Measurements from ENCODE around the gene BTBD9. TPM values are rescaled to one million over a fixed set of nuclear protein-coding genes. Genes with fewer than 3 reads are reported as not detected.

BTBD9 gene
- total and polyA plus RNA-seq, 2 of the 13 experiments (the other 11 are each of a cell fraction or from before 2014, with no cell fraction given) = 1.2 to 3.0 TPM

DNA sequence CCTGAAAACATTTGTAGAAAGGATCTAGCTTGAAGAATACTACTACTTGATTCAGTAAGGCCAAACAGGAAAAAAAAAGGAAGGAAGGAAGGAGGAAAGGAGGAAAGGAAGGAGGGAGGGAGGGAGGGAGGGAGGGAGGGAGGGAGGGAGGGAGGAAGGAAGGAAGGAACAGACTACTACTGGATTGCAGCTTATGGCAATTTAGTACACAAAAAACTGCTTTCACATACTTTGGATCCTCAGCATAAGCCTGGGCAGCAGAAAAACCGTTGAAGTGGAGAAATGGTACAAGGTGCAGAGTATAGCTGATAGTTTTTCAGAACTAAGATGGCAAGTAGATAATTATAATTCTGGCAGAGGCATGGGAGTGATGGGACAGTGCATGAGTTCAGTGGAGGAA lies 201.6 kb downstream of the BTBD9 start:
- no peaks in the 10 kb centered on the region for H4K20me1 ChIP-seq (ENCODE audit: insufficient read depth, low read length)
- in situ Hi-C loops (cut with HindIII; ENCODE audit: extremely low pct_ligation_motif_present, low pct_unique_long_range_greater_than_20kb) = no loop called here
- no peak overlapping the region for H3K4me3 ChIP-seq (replicated peaks in 1 of 3; ENCODE audit: insufficient read depth in 1 of 3, low read depth in 2 of 3, low read length in 3 of 3)
- H3K79me2 ChIP-seq (ENCODE audit: insufficient read depth, low read length) = no peaks in the 10 kb centered on the region
- H2AFZ ChIP-seq (ENCODE audit: low read length) = no peak overlapping the region
- no peaks in the 10 kb centered on the region for H3K4me1 ChIP-seq (ENCODE audit: insufficient read depth, low read length)
- no peak overlapping the region for H3K9ac ChIP-seq (ENCODE audit: insufficient read depth, low read depth, low read length)
- peak; percentile 93 for TF ChIP-seq HNRNPK (IDR thresholded peaks at IDR 0.05; ENCODE audit: low read depth, low read length, poor library complexity, severe bottlenecking)
- TF ChIP-seq, protein P1, sequence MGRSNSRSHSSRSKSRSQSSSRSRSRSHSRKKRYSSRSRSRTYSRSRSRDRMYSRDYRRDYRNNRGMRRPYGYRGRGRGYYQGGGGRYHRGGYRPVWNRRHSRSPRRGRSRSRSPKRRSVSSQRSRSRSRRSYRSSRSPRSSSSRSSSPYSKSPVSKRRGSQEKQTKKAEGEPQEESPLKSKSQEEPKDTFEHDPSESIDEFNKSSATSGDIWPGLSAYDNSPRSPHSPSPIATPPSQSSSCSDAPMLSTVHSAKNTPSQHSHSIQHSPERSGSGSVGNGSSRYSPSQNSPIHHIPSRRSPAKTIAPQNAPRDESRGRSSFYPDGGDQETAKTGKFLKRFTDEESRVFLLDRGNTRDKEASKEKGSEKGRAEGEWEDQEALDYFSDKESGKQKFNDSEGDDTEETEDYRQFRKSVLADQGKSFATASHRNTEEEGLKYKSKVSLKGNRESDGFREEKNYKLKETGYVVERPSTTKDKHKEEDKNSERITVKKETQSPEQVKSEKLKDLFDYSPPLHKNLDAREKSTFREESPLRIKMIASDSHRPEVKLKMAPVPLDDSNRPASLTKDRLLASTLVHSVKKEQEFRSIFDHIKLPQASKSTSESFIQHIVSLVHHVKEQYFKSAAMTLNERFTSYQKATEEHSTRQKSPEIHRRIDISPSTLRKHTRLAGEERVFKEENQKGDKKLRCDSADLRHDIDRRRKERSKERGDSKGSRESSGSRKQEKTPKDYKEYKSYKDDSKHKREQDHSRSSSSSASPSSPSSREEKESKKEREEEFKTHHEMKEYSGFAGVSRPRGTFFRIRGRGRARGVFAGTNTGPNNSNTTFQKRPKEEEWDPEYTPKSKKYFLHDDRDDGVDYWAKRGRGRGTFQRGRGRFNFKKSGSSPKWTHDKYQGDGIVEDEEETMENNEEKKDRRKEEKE (IDR thresholded peaks at IDR 0.05) = no peak
- TF ChIP-seq PCBP1 (IDR thresholded peaks at IDR 0.05; ENCODE audit: borderline replicate concordance, low read depth, low read length) = 0 out of 2 replicates have a peak, but pooled peaks have one; percentile 57
- intact Hi-C loops (cut with micrococcal nuclease; ENCODE audit: unreplicated experiment) = no loop called here
- ATAC-seq (no peak), FAIRE-seq (no peak), DNase-seq (ENCODE audit: low spot score) (no peak)
- ChIA-PET POLR2A (no interaction called here), CTCF (ENCODE audit: low intra/inter-chr PET ratio, low total read pairs) (no interaction called here)
- H3K4me2 ChIP-seq (ENCODE audit: low read depth, low read length) = no peak overlapping the region
- H3K36me3 ChIP-seq (replicated peaks in 1 of 2; ENCODE audit: control insufficient read depth in 1 of 2, insufficient read depth in 2 of 2, low read length in 2 of 2) = no peaks in the 10 kb centered on the region
- H3K9me3 ChIP-seq (ENCODE audit: low read length) = no peaks in the 10 kb centered on the region
- 0% methylated on average over 1 of the region's 1 CpG for WGBS (ENCODE audit: low lambda C conversion rate)
- H3K27me3 ChIP-seq (ENCODE audit: control insufficient read depth in 1 of 2, insufficient read depth in 2 of 2, low read length in 2 of 2) = no peaks in the 10 kb centered on the region
- no peak overlapping the region for H3K27ac ChIP-seq (ENCODE audit: extremely low read length, insufficient read depth, low read length)
- no TSS peak for BruUV-seq (replicated peaks)

DNA sequence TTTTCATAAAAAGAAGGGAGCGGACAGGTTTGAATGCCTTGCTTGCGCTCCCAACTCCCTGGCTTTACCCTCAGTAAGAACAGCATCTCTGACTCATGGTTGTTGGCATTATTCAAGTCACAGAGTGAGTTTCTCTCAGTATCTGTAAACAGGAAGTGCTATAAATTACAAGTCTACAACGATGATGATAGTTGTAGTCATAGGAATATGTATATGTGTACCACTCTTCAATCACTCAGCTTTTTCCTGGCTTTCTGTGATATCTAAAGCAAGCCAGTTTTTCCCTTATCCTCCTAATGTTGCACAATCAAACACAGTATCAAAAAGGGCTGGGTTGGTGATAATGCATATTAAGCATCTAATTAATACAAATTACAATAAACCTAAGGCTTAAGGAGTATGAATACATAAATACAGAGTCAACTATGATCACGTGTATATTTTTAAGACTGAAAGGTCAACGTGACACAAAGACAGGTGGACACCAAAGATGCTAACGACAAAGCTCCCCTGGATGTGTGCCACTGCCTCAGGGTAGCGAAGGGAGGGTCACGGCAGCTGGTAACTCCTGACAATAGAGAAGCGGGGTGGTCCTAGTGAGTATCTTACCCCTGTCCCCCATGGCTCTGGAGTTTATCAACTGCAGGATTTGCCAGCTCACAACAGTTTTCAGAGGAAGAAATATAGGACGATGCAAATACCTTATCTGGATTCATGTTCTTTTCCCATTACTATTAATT lies 202.8 kb downstream of the BTBD9 start:
- CTCF ChIA-PET (ENCODE audit: low intra/inter-chr PET ratio, low total read pairs) = no interaction called here
- intact Hi-C loops (cut with micrococcal nuclease; ENCODE audit: unreplicated experiment) = no loop called here

More for the DNA sequence above, 202.8 kb downstream of the BTBD9 start:
- H3K9ac ChIP-seq (ENCODE audit: insufficient read depth, low read depth, low read length) = no peak overlapping the region
- no TSS peak for BruUV-seq (replicated peaks)
- no peaks in the 10 kb centered on the region for H3K4me1 ChIP-seq (ENCODE audit: insufficient read depth, low read length)
- no peak overlapping the region for H3K4me2 ChIP-seq (ENCODE audit: low read depth, low read length)
- no peak overlapping the region for H3K4me3 ChIP-seq (replicated peaks in 1 of 3; ENCODE audit: insufficient read depth in 1 of 3, low read depth in 2 of 3, low read length in 3 of 3)
- POLR2A ChIA-PET = no interaction called here
- FAIRE-seq (no peak), DNase-seq (ENCODE audit: low spot score) (no peak), ATAC-seq (no peak)
- no peaks in the 10 kb centered on the region for H4K20me1 ChIP-seq (ENCODE audit: insufficient read depth, low read length)
- TF ChIP-seq CEBPB (IDR thresholded peaks at IDR 0.05; ENCODE audit: borderline replicate concordance, low read depth, low read length) = peak; percentile 69
- TF ChIP-seq, protein P2, sequence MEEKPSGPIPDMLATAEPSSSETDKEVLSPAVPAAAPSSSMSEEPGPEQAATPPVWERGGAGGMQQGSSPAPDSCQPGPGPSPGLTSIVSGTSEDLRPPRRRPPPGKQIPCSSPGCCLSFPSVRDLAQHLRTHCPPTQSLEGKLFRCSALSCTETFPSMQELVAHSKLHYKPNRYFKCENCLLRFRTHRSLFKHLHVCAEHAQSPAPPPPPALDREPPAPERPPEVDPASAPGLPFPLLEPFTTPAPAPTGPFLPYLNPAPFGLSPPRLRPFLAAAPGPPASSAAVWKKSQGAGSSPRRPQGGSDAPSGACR (CRISPR knock-in tag; IDR thresholded peaks at IDR 0.05) = no peak
- TF ChIP-seq, protein P3, sequence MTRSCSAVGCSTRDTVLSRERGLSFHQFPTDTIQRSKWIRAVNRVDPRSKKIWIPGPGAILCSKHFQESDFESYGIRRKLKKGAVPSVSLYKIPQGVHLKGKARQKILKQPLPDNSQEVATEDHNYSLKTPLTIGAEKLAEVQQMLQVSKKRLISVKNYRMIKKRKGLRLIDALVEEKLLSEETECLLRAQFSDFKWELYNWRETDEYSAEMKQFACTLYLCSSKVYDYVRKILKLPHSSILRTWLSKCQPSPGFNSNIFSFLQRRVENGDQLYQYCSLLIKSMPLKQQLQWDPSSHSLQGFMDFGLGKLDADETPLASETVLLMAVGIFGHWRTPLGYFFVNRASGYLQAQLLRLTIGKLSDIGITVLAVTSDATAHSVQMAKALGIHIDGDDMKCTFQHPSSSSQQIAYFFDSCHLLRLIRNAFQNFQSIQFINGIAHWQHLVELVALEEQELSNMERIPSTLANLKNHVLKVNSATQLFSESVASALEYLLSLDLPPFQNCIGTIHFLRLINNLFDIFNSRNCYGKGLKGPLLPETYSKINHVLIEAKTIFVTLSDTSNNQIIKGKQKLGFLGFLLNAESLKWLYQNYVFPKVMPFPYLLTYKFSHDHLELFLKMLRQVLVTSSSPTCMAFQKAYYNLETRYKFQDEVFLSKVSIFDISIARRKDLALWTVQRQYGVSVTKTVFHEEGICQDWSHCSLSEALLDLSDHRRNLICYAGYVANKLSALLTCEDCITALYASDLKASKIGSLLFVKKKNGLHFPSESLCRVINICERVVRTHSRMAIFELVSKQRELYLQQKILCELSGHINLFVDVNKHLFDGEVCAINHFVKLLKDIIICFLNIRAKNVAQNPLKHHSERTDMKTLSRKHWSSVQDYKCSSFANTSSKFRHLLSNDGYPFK (CRISPR knock-in tag; IDR thresholded peaks at IDR 0.05; ENCODE audit: borderline replicate concordance) = no peak
- H3K27ac ChIP-seq (ENCODE audit: extremely low read length, insufficient read depth, low read length) = no peak overlapping the region
- WGBS (ENCODE audit: low lambda C conversion rate) = 58% methylated on average over 10 of the region's 10 CpGs
- no peaks in the 10 kb centered on the region for H3K36me3 ChIP-seq (replicated peaks in 1 of 2; ENCODE audit: control insufficient read depth in 1 of 2, insufficient read depth in 2 of 2, low read length in 2 of 2)
- in situ Hi-C loops (cut with HindIII; ENCODE audit: extremely low pct_ligation_motif_present, low pct_unique_long_range_greater_than_20kb) = no loop called here
- H3K9me3 ChIP-seq (ENCODE audit: low read length) = no peaks in the 10 kb centered on the region
- no peaks in the 10 kb centered on the region for H3K79me2 ChIP-seq (ENCODE audit: insufficient read depth, low read length)
- no peaks in the 10 kb centered on the region for H3K27me3 ChIP-seq (ENCODE audit: control insufficient read depth in 1 of 2, insufficient read depth in 2 of 2, low read length in 2 of 2)
- H2AFZ ChIP-seq (ENCODE audit: low read length) = no peak overlapping the region
